ENCODE measurements around the gene C22orf15. TPM values are rescaled to one million over a fixed set of nuclear protein-coding genes. Genes with fewer than 3 reads are reported as not detected.

Gene C22orf15
- total RNA-seq, 1 experiment from 2014 or later, result not detected

DNA sequence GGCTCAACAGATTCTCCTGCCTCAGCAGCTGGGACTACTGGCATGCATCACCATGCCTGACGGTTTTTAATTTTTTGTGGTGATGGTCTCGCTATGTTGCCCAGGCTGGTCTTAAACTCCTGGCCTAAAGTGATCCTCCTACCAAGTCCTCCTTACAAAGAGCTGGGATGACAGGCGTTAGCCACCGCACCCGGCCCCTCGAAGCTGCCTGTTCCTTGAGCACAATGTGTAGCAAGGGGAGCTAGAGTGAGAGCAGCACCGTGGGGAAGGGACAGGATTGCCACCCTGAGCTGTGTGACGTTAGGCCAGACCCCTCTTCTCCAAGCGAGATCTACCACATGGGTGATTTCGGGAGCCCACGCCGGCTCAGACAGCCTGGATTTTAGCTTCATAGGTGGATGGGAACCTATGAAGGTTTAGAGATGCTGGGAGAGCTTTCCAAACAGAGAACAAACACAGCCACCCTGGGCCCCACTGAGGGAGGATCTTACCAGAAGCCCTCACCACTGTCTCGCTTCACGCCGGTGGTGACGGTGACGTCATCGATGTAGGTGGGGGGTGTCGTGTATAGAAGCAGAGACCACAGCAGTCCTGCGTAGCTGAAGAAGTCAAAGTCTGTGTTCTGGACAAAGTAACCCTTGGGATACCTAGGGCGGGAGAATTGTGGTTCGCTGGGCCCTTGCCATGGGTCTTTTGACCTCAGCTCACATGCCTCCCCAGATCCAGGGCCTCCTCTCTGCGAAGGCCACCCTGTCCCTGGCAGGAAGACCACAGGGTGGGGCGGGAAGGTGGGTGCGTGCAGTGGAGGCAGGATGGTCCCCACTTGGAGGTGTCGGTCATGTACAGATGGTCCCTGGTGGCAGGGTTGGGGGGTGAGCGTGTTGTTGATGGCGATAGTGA is 48.8 kb upstream of the C22orf15 start:
- H3K4me2 ChIP-seq (ENCODE audit: low read length), result no peak overlapping the region
- ATAC-seq (no peak), DNase-seq (ENCODE audit: low read depth, low spot score) (no peak)
- TF ChIP-seq POLR2A (IDR thresholded peaks at IDR 0.05; ENCODE audit: borderline replicate concordance, extremely low read depth, insufficient read depth, insufficient read length) (no peak), ELF1 (IDR thresholded peaks at IDR 0.05; ENCODE audit: borderline replicate concordance, low read depth) (no peak), POLR2AphosphoS5 (IDR thresholded peaks at IDR 0.05; ENCODE audit: low read depth, low read length) (no peak), EGR1 (IDR thresholded peaks at IDR 0.05; ENCODE audit: low read depth) (no peak), SP1 (IDR thresholded peaks at IDR 0.05; ENCODE audit: low read depth) (no peak), ZFX (IDR thresholded peaks at IDR 0.05) (no peak), SRF (IDR thresholded peaks at IDR 0.05; ENCODE audit: low read depth) (no peak), FOSL1 (IDR thresholded peaks at IDR 0.05; ENCODE audit: low read depth) (no peak), EZH2 (IDR thresholded peaks at IDR 0.05) (no peak), JUND (IDR thresholded peaks at IDR 0.05) (no peak)
- TF ChIP-seq, protein P1, sequence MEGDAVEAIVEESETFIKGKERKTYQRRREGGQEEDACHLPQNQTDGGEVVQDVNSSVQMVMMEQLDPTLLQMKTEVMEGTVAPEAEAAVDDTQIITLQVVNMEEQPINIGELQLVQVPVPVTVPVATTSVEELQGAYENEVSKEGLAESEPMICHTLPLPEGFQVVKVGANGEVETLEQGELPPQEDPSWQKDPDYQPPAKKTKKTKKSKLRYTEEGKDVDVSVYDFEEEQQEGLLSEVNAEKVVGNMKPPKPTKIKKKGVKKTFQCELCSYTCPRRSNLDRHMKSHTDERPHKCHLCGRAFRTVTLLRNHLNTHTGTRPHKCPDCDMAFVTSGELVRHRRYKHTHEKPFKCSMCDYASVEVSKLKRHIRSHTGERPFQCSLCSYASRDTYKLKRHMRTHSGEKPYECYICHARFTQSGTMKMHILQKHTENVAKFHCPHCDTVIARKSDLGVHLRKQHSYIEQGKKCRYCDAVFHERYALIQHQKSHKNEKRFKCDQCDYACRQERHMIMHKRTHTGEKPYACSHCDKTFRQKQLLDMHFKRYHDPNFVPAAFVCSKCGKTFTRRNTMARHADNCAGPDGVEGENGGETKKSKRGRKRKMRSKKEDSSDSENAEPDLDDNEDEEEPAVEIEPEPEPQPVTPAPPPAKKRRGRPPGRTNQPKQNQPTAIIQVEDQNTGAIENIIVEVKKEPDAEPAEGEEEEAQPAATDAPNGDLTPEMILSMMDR (IDR thresholded peaks at IDR 0.05 in 2 of 3, conservative IDR thresholded peaks at IDR 0.05 in 1 of 3; ENCODE audit: borderline replicate concordance in 1 of 3, insufficient read depth in 1 of 3, low read depth in 2 of 3, low read length in 2 of 3), result no peak
- TF ChIP-seq, protein P2, sequence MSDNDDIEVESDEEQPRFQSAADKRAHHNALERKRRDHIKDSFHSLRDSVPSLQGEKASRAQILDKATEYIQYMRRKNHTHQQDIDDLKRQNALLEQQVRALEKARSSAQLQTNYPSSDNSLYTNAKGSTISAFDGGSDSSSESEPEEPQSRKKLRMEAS (IDR thresholded peaks at IDR 0.05), result no peak
- TF ChIP-seq, protein P3, sequence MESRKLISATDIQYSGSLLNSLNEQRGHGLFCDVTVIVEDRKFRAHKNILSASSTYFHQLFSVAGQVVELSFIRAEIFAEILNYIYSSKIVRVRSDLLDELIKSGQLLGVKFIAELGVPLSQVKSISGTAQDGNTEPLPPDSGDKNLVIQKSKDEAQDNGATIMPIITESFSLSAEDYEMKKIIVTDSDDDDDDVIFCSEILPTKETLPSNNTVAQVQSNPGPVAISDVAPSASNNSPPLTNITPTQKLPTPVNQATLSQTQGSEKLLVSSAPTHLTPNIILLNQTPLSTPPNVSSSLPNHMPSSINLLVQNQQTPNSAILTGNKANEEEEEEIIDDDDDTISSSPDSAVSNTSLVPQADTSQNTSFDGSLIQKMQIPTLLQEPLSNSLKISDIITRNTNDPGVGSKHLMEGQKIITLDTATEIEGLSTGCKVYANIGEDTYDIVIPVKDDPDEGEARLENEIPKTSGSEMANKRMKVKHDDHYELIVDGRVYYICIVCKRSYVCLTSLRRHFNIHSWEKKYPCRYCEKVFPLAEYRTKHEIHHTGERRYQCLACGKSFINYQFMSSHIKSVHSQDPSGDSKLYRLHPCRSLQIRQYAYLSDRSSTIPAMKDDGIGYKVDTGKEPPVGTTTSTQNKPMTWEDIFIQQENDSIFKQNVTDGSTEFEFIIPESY (IDR thresholded peaks at IDR 0.05; ENCODE audit: extremely low read depth, insufficient replicate concordance, low read length), result no peak
- TF ChIP-seq, protein P4, sequence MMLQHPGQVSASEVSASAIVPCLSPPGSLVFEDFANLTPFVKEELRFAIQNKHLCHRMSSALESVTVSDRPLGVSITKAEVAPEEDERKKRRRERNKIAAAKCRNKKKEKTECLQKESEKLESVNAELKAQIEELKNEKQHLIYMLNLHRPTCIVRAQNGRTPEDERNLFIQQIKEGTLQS (IDR thresholded peaks at IDR 0.05), result no peak
- peaks cover 36 to 37% of the 10 kb centered on the region in 2 experiments; a peak in 3 of 4 replicates for H3K36me3 ChIP-seq (ENCODE audit: control insufficient read depth in 1 of 2, insufficient read depth in 2 of 2, low read length in 2 of 2)
- H3K9me2 ChIP-seq (ENCODE audit: insufficient read depth), result no peaks in the 10 kb centered on the region
- BruUV-seq (replicated peaks), result no TSS peak
- no peaks in the 10 kb centered on the region for H3K9me3 ChIP-seq (ENCODE audit: control insufficient read depth in 1 of 2, insufficient read depth in 1 of 2, low read depth in 1 of 2, low read length in 2 of 2)
- no peaks in the 10 kb centered on the region for H3K27me3 ChIP-seq (ENCODE audit: insufficient read depth, low read length)
- POLR2A ChIA-PET, result no interaction called here
- H3K4me1 ChIP-seq (ENCODE audit: control insufficient read depth in 1 of 2, insufficient read depth in 2 of 2, low read length in 2 of 2), result peaks cover 4 to 15% of the 10 kb centered on the region in 2 experiments; a peak in 3 of 4 replicates
- RAD21 ChIA-PET (ENCODE audit: low non-redundant PET in 1 of 2, low total read pairs in 2 of 2, uncharacterized antibody in 2 of 2, unreplicated experiment in 2 of 2), result no interaction called here
- H3K27ac ChIP-seq (ENCODE audit: low read depth, low read length), result no peak overlapping the region
- intact Hi-C loops (cut with micrococcal nuclease), result no loop called here
- CTCF ChIA-PET, result no interaction called here
- H3K9ac ChIP-seq (ENCODE audit: low read length), result no peak overlapping the region
- H3K4me3 ChIP-seq (replicated peaks in 1 of 2; ENCODE audit: low read depth in 1 of 2, low read length in 2 of 2), result no peak overlapping the region
- peaks cover 20% of the 10 kb centered on the region for H3K79me2 ChIP-seq (ENCODE audit: insufficient read depth, low read length)
- no peak overlapping the region for H2AFZ ChIP-seq (ENCODE audit: low read depth, low read length, poor library complexity, severe bottlenecking)
- H4K20me1 ChIP-seq (ENCODE audit: insufficient read depth), result no peaks in the 10 kb centered on the region
